Stimulated activated naive CD8-positive, alpha-beta T cell treated with anti-CD3 and anti-CD28 coated beads, Interleukin-15, Interleukin-2, amounts not matched to agents 100 ng/mL and 50 ng/mL, for 24 hours (primary cell): ENCODE measurements around the gene NRGN.

ENCODE experiments used
- H3K27ac Mint-ChIP-seq: one replicate; pipeline ENCODE4 v1.8.0; 2021; ENCODE audit warnings: mild to moderate bottlenecking, mixed read lengths
- H3K27me3 Mint-ChIP-seq: one replicate; pipeline ENCODE4 v1.8.0; 2021; ENCODE audit warnings: mixed read lengths
- H3K36me3 Mint-ChIP-seq: one replicate; pipeline ENCODE4 v1.8.0; 2021; ENCODE audit warnings: low read depth, mixed read lengths
- H3K4me1 Mint-ChIP-seq: one replicate; pipeline ENCODE4 v1.8.0; 2021; ENCODE audit warnings: low read depth, mixed read lengths
- H3K4me3 Mint-ChIP-seq: one replicate; pipeline ENCODE4 v1.8.0; 2021; ENCODE audit warnings: mild to moderate bottlenecking, mixed read lengths
- H3K9me3 Mint-ChIP-seq: one replicate; pipeline ENCODE4 v1.8.0; 2021; ENCODE audit warnings: mixed read lengths

Gene NRGN

DNA sequence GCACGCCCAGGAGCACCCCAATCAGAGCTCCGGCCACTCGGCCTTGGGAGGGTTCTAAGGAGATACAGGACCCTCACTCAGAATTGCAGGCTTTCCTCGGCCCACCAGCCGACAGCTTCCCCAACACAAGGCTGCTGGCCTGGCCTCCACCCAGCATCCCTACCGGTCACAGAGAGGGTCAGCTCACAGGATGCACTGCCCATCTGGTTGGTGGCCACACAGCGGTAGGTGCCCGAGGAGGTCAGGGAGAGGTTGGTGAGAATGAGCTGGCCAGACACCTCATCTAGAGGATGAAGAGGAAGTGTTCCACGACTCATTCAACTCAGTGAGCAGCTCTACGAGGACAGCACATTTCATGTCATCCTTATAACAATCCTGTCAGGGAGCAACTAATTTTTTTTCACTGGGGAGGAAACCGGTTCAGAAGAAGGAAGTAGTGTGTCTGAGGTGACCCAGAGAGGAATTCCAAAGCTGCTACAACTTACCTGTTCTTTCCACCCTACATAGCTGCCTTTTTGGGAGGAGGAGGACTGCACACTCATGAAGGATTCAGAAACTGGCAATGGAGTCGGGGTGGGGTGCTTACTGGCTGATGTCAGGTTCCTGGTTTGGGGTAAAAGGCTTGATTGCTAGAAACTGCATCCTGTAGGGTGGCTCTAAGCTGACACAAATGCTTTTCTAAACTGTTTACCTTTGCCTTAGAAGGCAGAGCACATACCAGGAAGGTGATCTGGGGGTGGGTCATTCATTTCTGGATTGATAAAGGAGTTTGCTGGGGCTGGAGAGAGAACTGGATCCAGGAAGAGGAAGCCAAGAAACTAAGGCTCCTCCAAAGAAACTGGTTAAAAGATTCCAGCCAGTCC lies 9.0 kb downstream of the NRGN start:
- Mint-ChIP-seq H3K4me3 (no peak overlapping the region), H3K27me3 (no peaks in the 10 kb centered on the region), H3K27ac (no peak overlapping the region)

DNA sequence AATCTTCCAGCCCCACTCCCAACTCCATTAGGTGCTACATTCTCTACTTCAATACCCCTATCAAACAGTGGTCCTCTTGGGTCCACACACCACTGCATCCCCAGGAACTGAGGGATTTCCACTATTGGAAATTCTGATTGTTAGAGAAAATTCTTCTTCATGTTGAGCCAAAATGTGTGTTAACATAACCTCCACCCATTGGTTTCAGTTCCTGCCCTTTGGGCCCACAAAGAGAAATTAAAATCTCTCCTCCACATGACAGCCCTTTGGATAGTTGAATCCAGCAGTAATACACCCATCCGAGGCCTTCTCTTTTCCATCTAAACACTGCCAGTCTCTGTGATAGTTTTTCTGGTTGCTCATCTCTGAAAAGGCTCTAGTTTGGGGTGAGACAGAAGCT lies 10.2 kb downstream of the NRGN start:
- no peaks in the 10 kb centered on the region for H3K9me3 Mint-ChIP-seq
- no peak overlapping the region for H3K27ac Mint-ChIP-seq
- no peaks in the 10 kb centered on the region for H3K36me3 Mint-ChIP-seq
- H3K27me3 Mint-ChIP-seq = no peaks in the 10 kb centered on the region
- H3K4me1 Mint-ChIP-seq = peaks cover 30% of the 10 kb centered on the region
- H3K4me3 Mint-ChIP-seq = no peak overlapping the region

More for the DNA sequence above, 9.0 kb downstream of the NRGN start:
- no peaks in the 10 kb centered on the region for H3K9me3 Mint-ChIP-seq
- H3K36me3 Mint-ChIP-seq = no peaks in the 10 kb centered on the region
- peaks cover 30% of the 10 kb centered on the region for H3K4me1 Mint-ChIP-seq

DNA sequence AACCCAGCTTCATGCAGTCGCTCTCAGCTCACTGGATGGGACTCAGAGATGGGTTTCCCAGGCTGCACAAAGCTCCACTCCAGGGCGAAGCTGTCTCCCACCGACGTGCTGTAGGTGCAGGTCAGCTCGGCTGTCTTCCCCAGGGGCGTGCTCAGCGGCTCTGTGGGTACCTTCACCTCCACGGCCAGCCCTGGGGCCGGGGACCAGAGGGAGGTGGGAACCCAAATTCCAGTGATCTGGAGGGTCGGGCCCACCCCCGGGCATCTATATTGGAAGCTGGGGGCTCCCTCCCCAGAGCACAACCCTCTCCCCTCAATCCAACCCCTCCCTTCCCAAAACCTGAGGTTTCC lies 11.6 kb downstream of the NRGN start:
- no peaks in the 10 kb centered on the region for H3K36me3 Mint-ChIP-seq
- H3K9me3 Mint-ChIP-seq = no peaks in the 10 kb centered on the region
- H3K4me1 Mint-ChIP-seq = peaks cover 28% of the 10 kb centered on the region
- H3K4me3 Mint-ChIP-seq = no peak overlapping the region
- H3K27me3 Mint-ChIP-seq = peaks cover 5% of the 10 kb centered on the region
- H3K27ac Mint-ChIP-seq = no peak overlapping the region

DNA sequence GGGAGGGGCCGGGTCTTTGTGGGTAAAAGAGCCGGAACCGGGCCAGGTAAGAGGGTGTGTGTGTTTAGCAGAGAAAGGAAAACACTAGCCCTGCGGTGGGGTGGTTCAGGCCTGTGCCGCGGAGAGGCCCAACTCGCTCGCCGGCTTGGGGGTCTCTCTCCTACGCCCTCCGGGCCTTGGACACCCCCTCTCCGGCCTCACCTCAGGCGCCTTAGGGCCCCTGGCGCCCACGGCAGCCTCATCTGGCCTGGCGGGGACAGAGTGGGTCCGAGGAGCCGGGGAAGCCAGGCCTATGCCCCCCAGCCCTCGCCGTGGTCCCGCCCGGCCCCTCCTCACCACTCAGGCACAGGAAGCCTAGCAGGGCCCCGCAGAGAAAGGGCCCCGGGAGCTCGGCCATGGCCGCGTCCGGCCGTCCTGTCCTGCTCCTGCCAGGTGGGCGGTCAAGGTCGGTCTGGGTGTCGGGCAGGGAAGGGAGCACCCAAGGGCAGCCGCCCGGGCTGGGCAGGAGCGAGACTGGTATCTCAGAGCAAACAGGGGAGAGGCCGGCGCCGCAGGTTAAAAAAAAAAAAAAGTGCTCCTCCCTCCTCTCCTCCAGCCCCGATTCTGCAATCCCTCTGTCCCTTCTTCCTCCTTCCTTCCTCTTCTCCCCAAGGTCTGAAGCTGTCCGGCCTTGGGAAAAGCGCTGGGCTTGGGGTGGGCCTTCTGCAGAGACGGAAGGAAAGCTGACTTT lies 12.2 kb downstream of the NRGN start, which contains the start of gene VSIG2:
TSS of gene VSIG2 (minus strand) at position 515 of the 730 bp plus-strand sequence. CDS start at position 397, 118 bp downstream.
- H3K36me3 Mint-ChIP-seq = no peaks in the 10 kb centered on the region
- no peaks in the 10 kb centered on the region for H3K9me3 Mint-ChIP-seq
- H3K27ac Mint-ChIP-seq = peak within 1 kb of the TSS; percentile 36
- peaks cover 22% of the 10 kb centered on the region for H3K4me1 Mint-ChIP-seq
- peak within 1 kb of the TSS; percentile 47 for H3K4me3 Mint-ChIP-seq
- peaks cover 10% of the 10 kb centered on the region for H3K27me3 Mint-ChIP-seq

DNA sequence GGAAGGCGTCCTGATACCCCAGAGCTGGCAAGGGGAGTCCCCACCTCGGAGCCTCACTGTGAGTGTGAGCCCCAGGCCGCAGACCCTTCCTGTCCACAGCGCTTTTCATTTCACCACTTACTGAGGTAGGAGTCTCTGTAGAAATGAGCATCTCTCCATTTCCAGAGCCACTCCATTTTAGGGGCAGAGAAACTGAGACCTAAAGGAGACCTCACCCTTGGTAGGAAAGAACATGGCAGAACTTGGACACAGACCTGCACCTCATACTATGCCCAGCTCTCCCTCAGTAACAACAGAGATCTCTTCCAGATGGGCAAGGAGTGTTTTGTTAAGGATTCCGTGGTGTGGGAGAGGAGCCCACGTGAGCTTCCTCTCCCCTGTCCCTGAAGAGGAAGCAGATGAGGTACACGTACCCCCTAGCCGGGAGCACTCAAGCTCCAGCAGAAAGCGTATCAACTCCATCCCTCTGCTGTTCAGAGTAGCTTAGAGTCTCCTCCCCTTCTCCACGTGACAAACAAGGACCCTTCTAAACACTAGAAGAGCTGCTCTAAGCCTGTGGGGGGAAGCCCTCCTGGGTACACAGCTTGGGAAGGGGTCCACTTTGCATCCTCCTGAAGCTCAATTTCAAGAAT lies 12.8 kb downstream of the NRGN start:
- H3K27me3 Mint-ChIP-seq = peaks cover 16% of the 10 kb centered on the region
- no peaks in the 10 kb centered on the region for H3K36me3 Mint-ChIP-seq
- H3K4me3 Mint-ChIP-seq = peak overlapping the region; percentile 47
- peak overlapping the region; percentile 36 for H3K27ac Mint-ChIP-seq
- peaks cover 17% of the 10 kb centered on the region for H3K4me1 Mint-ChIP-seq
- H3K9me3 Mint-ChIP-seq = no peaks in the 10 kb centered on the region

DNA sequence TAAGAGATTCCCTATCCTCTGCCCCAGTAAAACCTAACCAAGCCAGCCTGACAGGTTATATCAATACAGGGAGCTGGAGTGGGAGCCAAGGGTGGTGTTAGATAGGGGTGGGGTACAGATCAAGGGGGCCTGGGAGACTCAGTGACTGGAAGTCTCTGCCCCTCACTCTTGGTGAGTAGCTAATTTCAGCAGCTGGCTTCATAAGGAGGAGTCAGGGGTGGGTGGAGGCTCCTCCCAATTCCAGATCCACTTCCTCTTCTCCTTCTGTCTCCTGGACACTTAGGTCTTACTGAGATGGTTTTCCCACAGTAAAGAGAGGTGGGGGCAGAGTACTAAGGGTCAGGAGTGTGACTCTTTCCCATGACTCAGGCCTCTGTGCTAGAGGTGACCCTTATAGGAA lies 13.5 kb downstream of the NRGN start:
- H3K4me1 Mint-ChIP-seq = peaks cover 20% of the 10 kb centered on the region
- no peak overlapping the region for H3K4me3 Mint-ChIP-seq
- H3K9me3 Mint-ChIP-seq = no peaks in the 10 kb centered on the region
- H3K27ac Mint-ChIP-seq = no peak overlapping the region
- peaks cover 21% of the 10 kb centered on the region for H3K27me3 Mint-ChIP-seq
- H3K36me3 Mint-ChIP-seq = no peaks in the 10 kb centered on the region

DNA sequence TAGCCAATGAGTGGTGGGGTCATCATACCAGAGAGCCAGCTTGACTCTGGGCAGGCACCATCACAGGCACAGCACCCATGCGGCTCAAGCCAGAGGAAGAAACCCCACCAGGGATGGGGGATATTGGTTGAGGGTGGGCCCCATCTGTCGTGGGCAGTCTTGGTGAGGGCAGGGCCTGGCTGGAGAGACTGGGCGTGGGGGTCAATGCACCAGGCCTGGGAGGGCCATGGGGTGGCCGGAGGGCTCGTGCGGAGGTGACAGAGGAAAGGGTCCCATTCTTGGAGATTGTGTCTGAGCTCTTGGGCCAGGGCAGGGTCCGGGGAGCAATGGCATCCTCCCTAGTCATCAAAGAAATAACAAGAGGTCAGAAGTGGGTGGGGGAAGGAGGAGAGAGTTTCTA lies 13.9 kb downstream of the NRGN start:
- H3K36me3 Mint-ChIP-seq = no peaks in the 10 kb centered on the region
- no peak overlapping the region for H3K27ac Mint-ChIP-seq
- peaks cover 25% of the 10 kb centered on the region for H3K27me3 Mint-ChIP-seq
- H3K4me1 Mint-ChIP-seq = peaks cover 22% of the 10 kb centered on the region
- H3K9me3 Mint-ChIP-seq = no peaks in the 10 kb centered on the region
- no peak overlapping the region for H3K4me3 Mint-ChIP-seq

DNA sequence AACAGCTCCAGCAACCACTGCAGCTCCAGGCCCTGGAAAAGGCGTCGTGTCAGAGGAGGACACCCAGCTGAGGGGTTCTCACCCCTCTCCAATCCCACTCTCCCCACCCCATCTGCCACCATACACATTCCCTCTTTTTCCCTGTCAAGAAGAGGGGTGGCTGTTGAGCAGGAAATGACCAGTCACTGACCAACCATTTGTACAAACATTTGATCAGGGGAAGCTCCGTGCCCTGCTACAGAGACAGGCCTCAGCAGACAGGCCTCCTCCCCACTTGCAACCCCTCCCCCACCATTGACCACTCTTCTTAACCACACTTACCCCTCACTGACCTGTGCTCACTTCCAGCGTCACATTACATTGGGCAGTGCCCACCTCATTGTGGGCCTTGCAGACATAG lies 14.6 kb downstream of the NRGN start:
- no peak overlapping the region for H3K4me3 Mint-ChIP-seq
- H3K27ac Mint-ChIP-seq = no peak overlapping the region
- no peaks in the 10 kb centered on the region for H3K9me3 Mint-ChIP-seq
- peaks cover 30% of the 10 kb centered on the region for H3K27me3 Mint-ChIP-seq
- H3K36me3 Mint-ChIP-seq = no peaks in the 10 kb centered on the region
- H3K4me1 Mint-ChIP-seq = peaks cover 22% of the 10 kb centered on the region

DNA sequence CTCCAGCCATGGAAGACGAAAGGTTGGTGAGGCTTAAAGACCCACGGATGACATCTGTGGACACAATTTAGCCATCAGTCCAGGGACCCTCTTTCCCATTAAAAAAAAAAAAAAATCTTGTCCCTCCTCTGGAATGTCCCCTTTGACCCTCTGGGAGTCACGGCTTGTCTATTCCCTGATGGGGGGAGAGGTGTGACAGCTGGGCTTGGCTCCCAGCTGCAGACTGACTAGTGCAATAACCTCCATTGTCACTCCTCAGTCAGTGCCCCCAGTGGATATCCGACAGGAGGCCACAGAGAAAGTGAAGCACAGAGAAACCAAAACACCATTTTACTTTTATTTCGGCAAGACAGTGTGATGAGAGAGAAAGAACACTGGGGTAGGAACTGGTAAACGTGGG lies 15.0 kb downstream of the NRGN start:
- Mint-ChIP-seq H3K4me3 (no peak overlapping the region), H3K36me3 (no peaks in the 10 kb centered on the region), H3K4me1 (peaks cover 25% of the 10 kb centered on the region), H3K27ac (no peak overlapping the region), H3K27me3 (peaks cover 30% of the 10 kb centered on the region), H3K9me3 (no peaks in the 10 kb centered on the region)

DNA sequence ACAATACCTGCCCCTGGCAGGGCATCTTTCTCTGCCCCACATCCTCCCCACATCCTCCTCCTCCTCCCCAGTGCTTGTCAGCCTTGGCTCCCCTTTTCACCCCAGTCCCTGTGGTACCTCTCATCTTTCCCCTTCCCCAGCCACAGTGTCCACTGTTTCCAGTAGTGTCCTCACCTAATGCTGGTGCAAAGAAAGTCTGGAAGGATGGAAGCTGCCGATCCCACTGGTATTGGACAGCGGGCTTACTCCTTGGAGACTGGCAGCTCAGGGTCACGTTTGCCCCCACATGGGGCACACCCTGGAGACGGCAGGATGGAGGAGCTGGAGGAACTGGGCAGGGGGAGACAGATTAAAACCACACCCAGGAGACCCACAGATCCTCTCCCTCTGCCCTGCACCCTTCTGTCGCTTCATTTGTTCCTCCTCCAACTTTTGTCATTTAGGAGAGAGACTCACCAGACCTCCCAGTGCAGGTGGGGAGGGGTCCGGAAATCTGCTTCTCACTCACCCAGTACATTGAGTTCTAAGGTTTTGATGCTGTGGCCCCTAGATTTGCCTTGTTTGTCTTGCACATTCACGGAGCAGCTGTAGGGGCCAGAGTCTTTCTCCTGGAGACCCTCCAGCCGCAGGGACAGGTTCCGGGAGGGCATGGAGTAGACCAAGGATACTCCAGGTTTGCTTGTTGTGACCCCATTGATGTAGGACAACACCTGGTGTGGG lies 16.5 kb downstream of the NRGN start:
- H3K9me3 Mint-ChIP-seq = no peaks in the 10 kb centered on the region
- H3K27ac Mint-ChIP-seq = no peak overlapping the region
- peaks cover 42% of the 10 kb centered on the region for H3K27me3 Mint-ChIP-seq
- H3K4me3 Mint-ChIP-seq = no peak overlapping the region
- H3K4me1 Mint-ChIP-seq = peaks cover 31% of the 10 kb centered on the region
- H3K36me3 Mint-ChIP-seq = no peaks in the 10 kb centered on the region

DNA sequence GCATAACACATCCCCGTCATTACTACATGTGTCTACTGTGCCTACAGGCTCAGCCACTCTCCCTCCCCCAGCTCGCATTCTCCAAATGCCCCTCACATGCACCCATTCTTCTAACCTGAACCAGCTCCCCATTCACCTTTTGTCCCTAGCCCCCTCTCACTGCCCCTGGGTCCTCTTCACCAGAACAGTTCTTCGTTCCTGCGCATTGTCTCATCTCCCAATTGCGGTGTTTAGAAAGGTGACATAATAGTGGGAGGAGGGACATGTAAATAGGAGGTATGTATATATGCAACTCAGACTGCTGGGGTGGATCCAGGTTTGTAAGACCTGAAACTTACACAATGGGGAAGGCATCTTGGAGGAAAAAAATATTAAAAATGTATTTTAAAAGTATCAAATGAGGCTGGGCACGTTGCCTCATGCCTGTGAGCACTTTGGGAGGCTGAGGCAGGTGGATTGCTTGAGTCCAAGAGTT lies 17.0 kb downstream of the NRGN start:
- Mint-ChIP-seq H3K27me3 (peaks cover 44% of the 10 kb centered on the region), H3K4me3 (no peak overlapping the region), H3K4me1 (peaks cover 37% of the 10 kb centered on the region), H3K36me3 (no peaks in the 10 kb centered on the region), H3K27ac (no peak overlapping the region), H3K9me3 (no peaks in the 10 kb centered on the region)

DNA sequence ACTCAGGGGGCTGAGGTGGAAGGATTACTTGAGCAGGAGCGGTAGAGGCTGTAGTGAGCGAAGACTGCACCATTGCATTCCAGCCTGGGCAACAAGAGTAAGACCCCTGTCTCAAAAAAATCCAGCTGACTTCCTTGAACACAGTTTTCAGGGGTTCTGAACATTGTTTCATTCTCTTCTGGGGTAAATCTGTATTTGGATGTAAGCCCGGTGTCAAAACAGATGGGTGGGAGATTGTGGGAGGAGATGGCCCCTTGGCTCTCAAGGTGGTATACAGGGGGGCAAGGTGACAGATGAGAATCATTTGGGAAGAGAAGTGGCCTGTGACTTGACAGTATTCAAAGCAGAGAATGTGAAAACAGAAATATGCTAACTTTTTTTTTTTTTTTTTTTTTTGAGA lies 17.6 kb downstream of the NRGN start:
- Mint-ChIP-seq H3K27me3 (peaks cover 44% of the 10 kb centered on the region), H3K27ac (no peak overlapping the region), H3K4me3 (no peak overlapping the region), H3K4me1 (peaks cover 38% of the 10 kb centered on the region), H3K9me3 (no peaks in the 10 kb centered on the region), H3K36me3 (no peaks in the 10 kb centered on the region)

DNA sequence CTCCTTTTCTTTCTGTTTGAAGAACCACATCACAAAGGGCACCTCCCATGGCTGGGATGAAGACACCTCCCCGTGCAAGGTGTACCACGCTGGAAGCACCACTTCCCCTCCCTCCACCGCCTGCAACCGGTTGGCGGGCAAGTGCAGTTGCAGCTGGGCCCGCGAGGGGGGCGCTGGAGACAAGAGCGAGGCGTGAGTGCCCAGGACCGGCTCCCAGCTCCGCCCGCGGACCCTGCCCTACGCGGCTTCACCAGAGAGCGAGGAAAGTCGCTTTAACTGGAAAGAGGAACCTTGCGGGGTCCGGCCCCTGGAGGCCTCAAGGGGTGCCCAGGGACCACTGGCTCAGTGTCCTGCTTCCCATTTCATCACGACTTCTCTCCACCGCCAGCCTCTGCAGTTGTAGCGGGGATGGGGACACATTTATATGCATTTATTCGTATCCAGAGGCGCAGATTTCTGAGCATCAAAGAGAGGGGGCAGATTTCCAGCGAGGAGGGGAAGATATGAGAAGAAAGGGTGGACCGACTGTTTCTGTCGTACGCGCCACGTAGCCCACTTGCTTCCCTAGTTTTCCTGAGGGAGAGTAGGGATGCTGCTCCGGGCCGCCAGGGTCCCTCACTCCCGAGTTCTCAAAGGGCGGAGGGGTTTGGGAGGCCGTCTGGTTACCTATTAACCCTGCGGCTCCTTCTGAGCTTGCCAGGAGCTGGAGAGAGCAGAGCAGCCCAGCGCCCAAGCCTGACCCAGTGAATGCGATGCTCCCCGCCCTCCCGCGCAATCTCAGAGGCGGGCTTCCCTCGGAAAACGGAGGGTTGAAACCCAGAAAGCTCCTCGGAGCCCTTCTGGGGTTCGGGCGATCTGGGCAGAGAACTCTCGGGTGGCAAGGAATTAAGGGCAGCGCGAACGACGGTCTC lies 18.9 kb downstream of the NRGN start:
- no peaks in the 10 kb centered on the region for H3K36me3 Mint-ChIP-seq
- H3K4me3 Mint-ChIP-seq = peak overlapping the region; percentile 64
- H3K4me1 Mint-ChIP-seq = peaks cover 45% of the 10 kb centered on the region
- no peaks in the 10 kb centered on the region for H3K9me3 Mint-ChIP-seq
- peaks cover 44% of the 10 kb centered on the region for H3K27me3 Mint-ChIP-seq
- no peak overlapping the region for H3K27ac Mint-ChIP-seq
